Cardiac fibroblast (primary cell): Measurements from ENCODE around the gene ZNF792.
"Not testable (repeated sequence)": the region's sequence is repeated elsewhere in the genome, so short reads cannot be mapped to it uniquely, and the experiment has no call there.

Source experiments
- DNase-seq, 2 donors: peaks; one replicate each; pipeline versions ENCODE4 v3.0.0 to v3.0.0-alpha.2; 2010; ENCODE audit warnings: low read depth in 2 of 2
- H3K4me3 ChIP-seq, 2 donors: replicated peaks in 1 of 2; 1 replicate in 1 of 2; 2 replicates in 1 of 2; pipeline ENCODE4 v1.5.1; 2011; ENCODE audit warnings: low read depth in 2 of 2, low read length in 2 of 2, mild to moderate bottlenecking in 2 of 2, moderate library complexity in 1 of 2
- CTCF ChIP-seq: IDR thresholded peaks from one replicate; pipeline ENCODE4 v1.5.1; 2011; ENCODE audit warnings: low read depth, mild to moderate bottlenecking, low read length, inconsistent platforms

ZNF792 gene

GRCh38 chr19:35002037-35002535, 38.1 kb upstream of the ZNF792 start:
- DNase-seq = no peak
- peak overlapping the region; percentile 73 to 82 for H3K4me3 ChIP-seq
- no peak for TF ChIP-seq CTCF

- no peak for TF ChIP-seq CTCF
- peak overlapping the region; percentile 73 to 82 for H3K4me3 ChIP-seq
- peak; percentile 49 to 52 for DNase-seq
Observed at GRCh38 chr19:35000647-35001501, 36.8 kb upstream of the ZNF792 start.

GRCh38 chr19:35000338-35000646, 36.3 kb upstream of the ZNF792 start:
- no peak for TF ChIP-seq CTCF
- DNase-seq = no peak
- peak overlapping the region; percentile 73 to 82 for H3K4me3 ChIP-seq

GRCh38 chr19:34999498-35000337, 35.7 kb upstream of the ZNF792 start, which contains the start of gene GRAMD1A:
TSS of gene GRAMD1A (plus strand) at chr19:35000323. CDS start at chr19:35000479, 156 bp downstream.
- no peak for TF ChIP-seq CTCF
- H3K4me3 ChIP-seq = peak within 1 kb of the TSS; percentile 73 to 82
- DNase-seq = peak; percentile 86 to 96

GRCh38 chr19:34998777-34999497, 34.9 kb upstream of the ZNF792 start:
- peak overlapping the region; percentile 49 to 82 for H3K4me3 ChIP-seq
- TF ChIP-seq CTCF = no peak
- no peak for DNase-seq

- not testable (repeated sequence) for DNase-seq, H3K4me3 ChIP-seq
Observed at GRCh38 chr19:34998224-34998623, 34.2 kb upstream of the ZNF792 start.
